ENCODE results near the gene ZNF599. TPM values are rescaled to one million over a fixed set of nuclear protein-coding genes. Genes with fewer than 3 reads are reported as not detected.

ZNF599 gene
- total and polyA plus RNA-seq, 2 of the 13 experiments (the other 11 are each of a cell fraction or from before 2014, with no cell fraction given), result 5.8 to 7.3 TPM

GRCh38 chr19:34733746-34734536 is 39.1 kb downstream of the ZNF599 start, which contains the start of gene ZNF181:
Gene ZNF181 (plus strand): TSS chr19:34734243. CDS start chr19:34735038, 795 bp downstream.
- Histone ChIP-seq H3K9ac (ENCODE audit: insufficient read depth, low read depth, low read length) (peak within 1 kb of the TSS; percentile 91), H4K20me1 (ENCODE audit: insufficient read depth, low read length) (no peaks in the 10 kb centered on the region), H3K27ac (ENCODE audit: extremely low read length, insufficient read depth, low read length) (peak within 1 kb of the TSS; percentile 98), H3K9me3 (ENCODE audit: low read length) (no peaks in the 10 kb centered on the region), H3K4me1 (ENCODE audit: insufficient read depth, low read length) (peaks cover 34% of the 10 kb centered on the region), H3K4me2 (ENCODE audit: low read depth, low read length) (peak within 1 kb of the TSS; percentile 94), H2AFZ (ENCODE audit: low read length) (peak within 1 kb of the TSS; percentile 82), H3K27me3 (ENCODE audit: control insufficient read depth in 1 of 2, insufficient read depth in 2 of 2, low read length in 2 of 2) (no peaks in the 10 kb centered on the region; a peak in 1 of 5 replicates), H3K79me2 (ENCODE audit: insufficient read depth, low read length) (peaks cover 7% of the 10 kb centered on the region), H3K4me3 (replicated peaks in 1 of 3; ENCODE audit: insufficient read depth in 1 of 3, low read depth in 2 of 3, low read length in 3 of 3) (peak within 1 kb of the TSS; percentile 75 to 79 (median 78)), H3K36me3 (replicated peaks in 1 of 2; ENCODE audit: control insufficient read depth in 1 of 2, insufficient read depth in 2 of 2, low read length in 2 of 2) (peaks cover 0 to 2% of the 10 kb centered on the region in 2 experiments; a peak in 3 of 5 replicates)
- FAIRE-seq, result peak; percentile 72
- in situ Hi-C loops (cut with HindIII; ENCODE audit: extremely low pct_ligation_motif_present, low pct_unique_long_range_greater_than_20kb), result no loop called here
- ATAC-seq, result peak; percentile 92
- DNase-seq (ENCODE audit: low spot score), result peak; percentile 86
- 3% methylated on average over 22 of the region's 67 CpGs for WGBS (ENCODE audit: low lambda C conversion rate)
- BruUV-seq (replicated peaks), result no TSS peak
- intact Hi-C loops (cut with micrococcal nuclease; ENCODE audit: unreplicated experiment), result loop anchor here (1.0 kb wide), 2 partner anchors 39 to 192 kb away; partner anchors contain the start of genes ZNF30 and ZNF599
- ChIA-PET POLR2A (interaction anchor here (1.0 to 1.7 kb wide), 5 partner anchors 12 to 306 kb away, joined by 3 to 10 read pairs (median 4); partner anchors contain the start of gene ZNF30), CTCF (ENCODE audit: low intra/inter-chr PET ratio, low total read pairs) (no interaction called here)
- TF ChIP-seq MZF1 (CRISPR knock-in tag; IDR thresholded peaks at IDR 0.05; ENCODE audit: borderline replicate concordance) (no peak), MAFK (conservative IDR thresholded peaks at IDR 0.05 in 1 of 2, IDR thresholded peaks at IDR 0.05 in 1 of 2; ENCODE audit: low read length in 2 of 2) (no peak), ZNF451 (CRISPR knock-in tag; IDR thresholded peaks at IDR 0.05) (no peak), PHF5A (CRISPR knock-in tag; IDR thresholded peaks at IDR 0.05; ENCODE audit: low read depth, unreplicated experiment) (peak; percentile 48), HIVEP1 (CRISPR knock-in tag; IDR thresholded peaks at IDR 0.05) (no peak), NFRKB (IDR thresholded peaks at IDR 0.05) (no peak), MYPOP (CRISPR knock-in tag; IDR thresholded peaks at IDR 0.05) (peak; percentile 56; the same call in 1 of the 2 replicates), NFATC3 (CRISPR knock-in tag; IDR thresholded peaks at IDR 0.05) (no peak), ZSCAN29 (CRISPR knock-in tag; conservative IDR thresholded peaks at IDR 0.05) (peak; percentile 74; the same call in 1 of the 2 replicates), ZNF530 (CRISPR knock-in tag; IDR thresholded peaks at IDR 0.05; ENCODE audit: low read depth) (no peak), MEIS1 (CRISPR knock-in tag; IDR thresholded peaks at IDR 0.05; ENCODE audit: borderline replicate concordance) (no peak), ZEB1 (IDR thresholded peaks at IDR 0.05; ENCODE audit: insufficient replicate concordance, low read depth) (peak; percentile 40), ZUFSP (CRISPR knock-in tag; IDR thresholded peaks at IDR 0.05; ENCODE audit: borderline replicate concordance) (no peak), ZFP36L2 (CRISPR knock-in tag; IDR thresholded peaks at IDR 0.05) (peak; percentile 60; the same call in 1 of the 2 replicates), FIP1L1 (IDR thresholded peaks at IDR 0.05; ENCODE audit: borderline replicate concordance, insufficient read depth, low read depth, low read length) (no peak), ZNF343 (CRISPR knock-in tag; IDR thresholded peaks at IDR 0.05) (peak; percentile 86), ZNF674 (CRISPR knock-in tag; IDR thresholded peaks at IDR 0.05; ENCODE audit: low read depth) (no peak), ZNF430 (CRISPR knock-in tag; IDR thresholded peaks at IDR 0.05) (peak; percentile 80; the same call in 1 of the 2 replicates), ZNF589 (CRISPR knock-in tag; conservative IDR thresholded peaks at IDR 0.05) (no peak)
- TF ChIP-seq, protein P1, sequence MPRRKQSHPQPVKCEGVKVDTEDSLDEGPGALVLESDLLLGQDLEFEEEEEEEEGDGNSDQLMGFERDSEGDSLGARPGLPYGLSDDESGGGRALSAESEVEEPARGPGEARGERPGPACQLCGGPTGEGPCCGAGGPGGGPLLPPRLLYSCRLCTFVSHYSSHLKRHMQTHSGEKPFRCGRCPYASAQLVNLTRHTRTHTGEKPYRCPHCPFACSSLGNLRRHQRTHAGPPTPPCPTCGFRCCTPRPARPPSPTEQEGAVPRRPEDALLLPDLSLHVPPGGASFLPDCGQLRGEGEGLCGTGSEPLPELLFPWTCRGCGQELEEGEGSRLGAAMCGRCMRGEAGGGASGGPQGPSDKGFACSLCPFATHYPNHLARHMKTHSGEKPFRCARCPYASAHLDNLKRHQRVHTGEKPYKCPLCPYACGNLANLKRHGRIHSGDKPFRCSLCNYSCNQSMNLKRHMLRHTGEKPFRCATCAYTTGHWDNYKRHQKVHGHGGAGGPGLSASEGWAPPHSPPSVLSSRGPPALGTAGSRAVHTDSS (CRISPR knock-in tag; conservative IDR thresholded peaks at IDR 0.05), result no peak

Measured in HepG2 (cell line).